ENCODE measurements around the gene HIRA. TPM values are rescaled to one million over a fixed set of nuclear protein-coding genes. Genes with fewer than 3 reads are reported as not detected.

The HIRA gene
- total and polyA plus RNA-seq, 2 of the 8 experiments (the other 6 are each of a cell fraction or from before 2014, with no cell fraction given): 34.9 to 67.2 TPM

- Histone ChIP-seq H3K79me2 (ENCODE audit: control insufficient read depth in 1 of 2, insufficient read depth in 2 of 2, low read length in 2 of 2) (no peaks in the 10 kb centered on the region), H3K27me3 (replicated peaks in 1 of 4; ENCODE audit: control insufficient read depth in 3 of 4, extremely low read depth in 1 of 4, insufficient read depth in 3 of 4, low read length in 3 of 4) (no peaks in the 10 kb centered on the region), H3K18ac (ENCODE audit: extremely low read depth, low read length) (no peak overlapping the region), H3K14ac (ENCODE audit: insufficient read length) (no peak overlapping the region), H3K27ac (ENCODE audit: low read depth, low read length) (no peak overlapping the region), H3K79me1 (ENCODE audit: low read depth, low read length) (no peaks in the 10 kb centered on the region; the same call in 1 of the 2 replicates), H2BK12ac (ENCODE audit: low read depth, low read length) (no peak overlapping the region), H3K36me3 (ENCODE audit: control insufficient read depth in 2 of 4, insufficient read depth in 4 of 4, low read length in 3 of 4) (peaks cover 8 to 66% (median 42%) of the 10 kb centered on the region in 4 experiments), H4K20me1 (replicated peaks in 1 of 2; ENCODE audit: control insufficient read depth in 1 of 2, insufficient read depth in 2 of 2, low read length in 2 of 2) (peaks cover 0 to 2% of the 10 kb centered on the region in 2 experiments), H3K4ac (replicated peaks; ENCODE audit: insufficient read length, low read depth, low read length) (no peak overlapping the region), H2AFZ (ENCODE audit: low read length) (no peak overlapping the region), H3K23me2 (ENCODE audit: low read depth, low read length) (no peaks in the 10 kb centered on the region), H2BK20ac (ENCODE audit: low read length) (no peak overlapping the region), H2BK120ac (replicated peaks; ENCODE audit: low read depth, low read length) (no peak overlapping the region), H3K4me1 (replicated peaks in 1 of 4; ENCODE audit: control insufficient read depth in 3 of 4, insufficient read depth in 4 of 4, low read length in 3 of 4) (no peaks in the 10 kb centered on the region), H2BK15ac (ENCODE audit: low read length) (no peak overlapping the region), H3K23ac (ENCODE audit: insufficient read length) (no peak overlapping the region), H3K9me3 (ENCODE audit: insufficient read depth in 2 of 2, low read depth in 1 of 2, low read length in 1 of 2) (no peaks in the 10 kb centered on the region), H3K9ac (replicated peaks in 1 of 4; ENCODE audit: extremely low read depth in 1 of 4, low read depth in 3 of 4, low read length in 3 of 4) (no peak overlapping the region), H4K91ac (replicated peaks; ENCODE audit: insufficient read length, low read length) (no peak overlapping the region), H4K5ac (ENCODE audit: insufficient read length, low read depth, low read length) (no peak overlapping the region), H3K56ac (replicated peaks; ENCODE audit: insufficient read length, low read depth, low read length) (no peak overlapping the region), H3K4me2 (ENCODE audit: insufficient read depth in 1 of 2, low read depth in 2 of 2, low read length in 2 of 2) (no peak overlapping the region), H2BK5ac (ENCODE audit: low read depth, low read length) (no peak overlapping the region), H4K8ac (ENCODE audit: extremely low read depth, insufficient read depth, low read length) (no peak overlapping the region), H3K4me3 (ENCODE audit: extremely low read depth in 1 of 4, insufficient read depth in 2 of 4, low read depth in 3 of 4, low read length in 4 of 4) (no peak overlapping the region), H2AK5ac (ENCODE audit: low read depth, low read length) (no peak overlapping the region)
- FAIRE-seq (no peak), DNase-seq (ENCODE audit: low read depth in 1 of 2, low spot score in 2 of 2) (no peak)
- TF ChIP-seq HDAC2 (IDR thresholded peaks at IDR 0.05; ENCODE audit: borderline replicate concordance in 1 of 2, low read depth in 2 of 2, low read length in 2 of 2) (no peak), KDM4A (IDR thresholded peaks at IDR 0.05; ENCODE audit: low read depth, low read length, severe bottlenecking) (no peak), KDM1A (IDR thresholded peaks at IDR 0.05; ENCODE audit: borderline replicate concordance, low read length) (no peak), ATF2 (IDR thresholded peaks at IDR 0.05; ENCODE audit: low read length) (no peak), HDAC6 (IDR thresholded peaks at IDR 0.05; ENCODE audit: low read depth, low read length) (no peak)
- CTCF ChIA-PET (ENCODE audit: partially characterized antibody): no interaction called here
- POLR2A ChIA-PET (ENCODE audit: partially characterized antibody): no interaction called here
- 94% methylated on average over 9 of the region's 9 CpGs; no CpG with 5 or more reads in 1 of the 2 experiments for WGBS, 2 experiments (ENCODE audit: extremely low coverage in 1 of 2, insufficient coverage in 1 of 2, insufficient read length in 1 of 2, insufficient replicate concordance in 2 of 2, low coverage in 1 of 2, low lambda C conversion rate in 2 of 2, missing lambda C conversion rate in 1 of 2)
Measured at GRCh38 chr22:19350947-19351346, 80.6 kb downstream of the HIRA start.
